Hippocampal formation (tissue), 2 donors: Measurements from ENCODE around the gene PLCH1.

ENCODE experiments used
- DNase-seq, 2 donors: peaks; one replicate each; lab custom pipeline; 2025; lab: John Stamatoyannopoulos, UW

PLCH1 gene

DNA sequence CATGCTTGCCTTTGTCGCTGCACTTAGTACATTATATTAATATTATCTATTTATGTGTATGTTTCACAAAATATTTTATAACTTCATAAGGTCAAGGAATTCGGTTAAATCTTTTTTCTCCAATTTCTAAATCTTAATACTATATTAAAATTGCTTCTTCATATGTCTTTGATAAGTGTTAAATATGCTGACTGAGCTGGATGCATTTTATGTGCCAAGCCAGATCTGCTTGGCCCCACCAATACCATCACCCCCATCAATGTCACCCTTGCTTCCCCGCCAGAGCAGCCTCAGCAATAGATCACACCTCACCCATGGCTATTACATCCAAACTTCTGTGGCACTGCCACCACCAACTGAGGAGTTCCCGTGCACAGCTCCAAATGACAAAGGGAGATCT, 287.3 kb downstream of the PLCH1 start:
- DNase-seq, result no peak

DNA sequence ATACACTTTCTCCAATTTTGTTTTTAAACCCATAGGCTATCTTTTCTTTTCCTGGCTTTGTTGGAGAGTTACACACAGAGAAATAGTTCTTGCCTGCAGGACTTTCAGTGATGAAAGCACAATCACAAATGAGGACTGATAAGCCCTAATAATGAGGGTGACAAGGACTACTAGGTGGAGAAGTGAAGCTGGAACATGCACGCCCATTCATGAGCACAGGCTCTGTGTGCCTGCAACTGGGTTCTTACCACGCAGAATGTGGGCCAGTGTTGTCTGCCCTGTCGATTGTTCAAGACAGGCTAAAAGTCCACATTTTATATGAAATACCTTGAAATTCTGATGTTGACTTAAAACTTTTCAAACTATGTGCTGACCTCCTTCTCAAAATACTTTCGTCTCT, 289.1 kb downstream of the PLCH1 start:
- no peak for DNase-seq

DNA sequence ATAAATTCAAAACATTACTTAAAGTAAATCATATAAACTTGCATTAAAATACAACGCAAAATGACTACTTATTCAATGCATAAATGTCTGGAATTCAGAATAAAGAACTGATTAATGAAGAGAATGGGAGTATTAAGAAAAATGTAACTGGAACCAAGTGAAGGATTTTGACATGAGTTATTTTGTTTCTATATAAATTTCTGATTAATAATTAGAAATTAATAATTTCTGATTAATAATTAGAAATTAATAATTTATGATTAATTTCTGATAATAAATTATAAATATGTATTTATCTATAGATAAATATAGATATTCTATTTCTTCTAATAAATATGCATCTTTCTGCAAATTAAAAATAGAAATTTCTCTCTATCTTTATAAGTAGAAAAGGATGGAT, 291.4 kb downstream of the PLCH1 start:
- DNase-seq, result no peak

DNA sequence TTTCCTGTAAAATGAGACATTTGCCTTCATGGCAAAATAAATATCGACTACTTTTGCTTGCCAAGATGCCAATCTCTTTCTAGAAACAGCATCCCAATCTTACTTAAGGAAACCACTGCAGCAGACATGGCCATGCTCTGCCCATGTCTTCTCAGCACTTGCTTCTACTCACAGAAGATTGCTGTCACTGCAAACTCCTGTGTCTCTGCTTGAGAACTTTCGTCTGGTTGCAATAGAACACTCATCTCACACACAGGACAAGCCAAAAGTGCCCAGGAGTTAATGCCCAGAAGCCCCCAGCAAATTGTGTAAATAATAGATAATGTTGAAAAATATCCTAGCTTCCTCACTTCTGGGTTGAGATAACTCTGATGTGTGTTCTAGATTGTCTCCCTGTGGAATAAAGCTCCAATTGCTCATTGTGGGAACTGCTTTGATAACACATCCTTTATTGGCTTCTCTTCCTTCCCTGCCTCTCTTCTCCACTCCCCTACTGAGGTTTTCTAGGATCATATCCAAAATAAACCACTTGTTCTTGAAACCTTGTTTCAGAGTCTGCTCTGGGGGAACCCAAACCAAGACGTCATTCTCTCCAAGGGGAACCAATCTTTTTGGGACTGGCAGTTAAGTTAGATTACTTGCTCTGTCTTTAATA, 295.1 kb downstream of the PLCH1 start:
- DNase-seq, result no peak

DNA sequence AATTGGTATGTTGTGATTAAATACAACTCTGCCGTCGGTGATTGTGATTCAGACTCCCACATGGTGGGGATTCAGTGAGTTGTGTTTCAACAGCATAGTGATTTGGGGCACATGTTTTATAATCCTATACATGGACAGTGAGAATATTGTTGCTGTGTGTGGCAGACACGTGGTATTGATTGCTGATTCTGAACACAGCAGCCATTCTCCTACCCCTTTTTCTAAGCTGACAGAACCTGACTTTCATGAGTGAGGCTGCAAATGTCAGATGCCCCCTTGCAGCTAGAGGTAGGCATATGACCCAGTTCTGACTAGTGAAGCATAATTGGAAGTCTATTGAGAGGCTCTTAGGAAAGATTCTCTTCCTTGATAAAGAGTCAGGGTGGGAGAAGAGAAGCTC, 296.3 kb downstream of the PLCH1 start:
- DNase-seq, result no peak

DNA sequence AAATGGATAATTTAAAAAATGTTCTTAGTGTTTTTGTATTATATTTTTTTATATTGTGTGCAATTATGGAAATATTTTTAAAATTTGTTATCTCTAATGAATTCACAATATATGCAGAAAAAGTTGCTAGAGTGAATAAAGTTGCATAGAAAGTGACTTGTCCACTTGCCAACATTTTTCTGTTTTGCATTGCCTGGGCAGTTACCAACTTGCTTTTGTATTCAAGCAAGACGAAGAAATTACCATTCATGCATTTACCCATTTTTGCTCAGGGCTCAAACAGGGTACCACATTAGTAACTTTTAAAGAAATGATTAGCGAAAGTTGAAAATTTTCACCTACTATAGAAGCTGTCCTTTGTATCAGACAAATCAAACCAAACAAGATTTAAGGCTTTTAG, 298.5 kb downstream of the PLCH1 start:
- no peak for DNase-seq

DNA sequence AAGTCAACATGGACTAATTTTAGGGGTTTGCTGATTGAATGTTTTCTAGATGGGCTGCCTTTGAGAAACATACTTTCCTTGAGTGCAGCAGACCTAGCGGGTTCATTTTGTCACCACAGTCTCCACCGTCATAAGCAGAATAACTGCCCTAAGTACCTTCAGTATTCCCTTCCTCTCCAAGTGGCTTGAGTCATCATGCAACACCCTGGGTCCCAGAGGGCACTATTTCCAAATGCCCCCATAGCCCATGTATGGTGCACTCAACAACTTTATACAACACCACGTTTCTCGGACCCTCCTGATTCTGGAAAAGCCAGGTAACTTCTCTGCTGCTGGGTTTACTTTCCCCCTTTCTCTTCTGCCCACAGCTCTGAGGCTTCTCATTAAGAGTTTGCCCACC, 300.1 kb downstream of the PLCH1 start:
- no peak for DNase-seq

DNA sequence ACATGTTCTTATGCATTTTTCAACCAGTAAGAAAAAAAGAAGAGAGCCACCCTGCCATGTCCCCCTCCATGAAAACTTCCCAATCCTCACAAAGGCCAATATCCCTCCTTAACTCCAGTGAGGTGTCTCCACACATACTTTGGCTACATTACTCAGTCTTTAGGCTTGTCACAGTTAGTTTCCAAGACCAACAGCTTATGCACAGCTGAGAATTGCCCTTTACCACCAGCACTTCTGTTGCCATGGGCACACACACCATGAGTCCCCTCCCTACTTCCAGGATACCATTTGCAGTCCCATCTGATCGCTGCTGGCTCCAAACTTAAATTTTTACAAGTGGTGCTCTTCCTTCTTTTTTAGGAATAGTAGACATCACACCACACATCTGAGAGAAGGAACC, 301.1 kb downstream of the PLCH1 start:
- no peak for DNase-seq

DNA sequence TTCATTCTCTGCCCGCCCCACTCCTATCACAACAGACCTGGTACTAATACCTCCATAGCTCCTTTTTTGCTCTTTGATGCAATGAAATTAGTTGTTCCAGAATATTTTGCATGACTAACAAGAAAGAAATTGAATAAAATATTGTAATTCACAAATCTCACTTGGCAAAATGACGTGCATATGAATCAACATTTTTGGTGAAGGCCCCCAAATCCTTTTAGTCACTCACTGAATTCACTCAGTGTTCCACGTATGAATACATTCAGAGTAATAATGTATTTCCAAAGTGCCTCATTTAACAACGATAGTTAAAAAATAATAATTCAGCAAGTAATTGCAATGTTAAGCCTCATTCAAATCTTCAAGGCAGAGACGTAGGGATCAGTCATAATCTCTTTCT, 302.8 kb downstream of the PLCH1 start:
- DNase-seq, result no peak

DNA sequence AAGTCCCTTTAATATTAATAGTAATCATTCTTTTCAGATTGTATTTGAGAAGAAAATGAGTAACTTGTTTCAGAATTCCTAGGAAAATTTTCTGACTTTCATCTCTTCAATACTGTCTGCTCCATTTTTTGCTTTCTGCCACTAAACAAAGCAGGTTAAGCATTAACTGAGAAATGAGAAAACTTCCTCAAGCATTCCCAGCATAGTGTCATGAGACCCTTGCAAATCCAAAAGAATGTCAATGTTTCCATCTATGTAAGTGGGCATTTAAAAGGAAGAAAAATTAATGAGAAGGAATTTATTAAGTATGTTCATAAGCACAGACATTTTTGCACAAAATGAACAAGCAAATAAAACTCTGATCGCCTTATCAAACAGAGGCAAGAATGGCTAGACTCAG, 303.4 kb downstream of the PLCH1 start:
- DNase-seq, result no peak

DNA sequence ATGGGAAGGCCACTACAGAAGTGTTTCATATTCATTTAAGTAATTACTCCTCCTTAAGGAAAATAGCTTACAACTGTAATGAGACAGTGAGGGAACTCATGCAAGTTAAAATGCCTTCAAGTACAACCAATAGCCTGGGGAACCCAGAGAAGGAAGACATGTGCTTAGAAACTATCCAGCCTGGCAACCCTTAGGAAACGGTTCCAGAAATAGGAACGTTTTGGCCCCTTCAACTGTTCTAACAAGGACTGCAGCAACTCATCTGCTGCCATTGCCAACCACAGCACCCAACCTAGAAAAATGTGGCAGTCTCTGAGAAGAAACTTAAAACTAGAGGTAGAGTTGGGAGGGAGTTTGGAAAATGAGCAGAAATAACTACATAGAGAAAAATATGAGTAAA, 303.8 kb downstream of the PLCH1 start:
- DNase-seq, result peak; percentile 2 to 30

DNA sequence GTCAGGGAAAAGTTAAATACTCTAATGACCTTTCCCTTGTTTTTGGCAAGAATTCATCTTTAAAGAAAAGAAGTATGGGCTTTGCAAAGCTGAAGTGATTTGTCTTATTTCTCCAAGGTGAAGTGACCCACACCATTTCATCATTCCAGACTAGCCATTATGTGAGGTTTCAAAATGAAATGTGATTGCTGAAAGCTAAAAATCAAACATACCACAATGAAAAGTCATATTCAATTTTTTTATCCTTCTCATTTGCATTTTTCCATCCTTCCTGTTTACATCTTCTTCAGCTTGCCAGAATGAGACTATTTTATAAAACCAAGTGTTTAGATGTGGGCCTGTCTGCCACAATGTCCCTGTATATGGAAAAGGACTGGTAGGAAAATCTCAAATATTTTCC, 309.1 kb downstream of the PLCH1 start:
- no peak for DNase-seq

DNA sequence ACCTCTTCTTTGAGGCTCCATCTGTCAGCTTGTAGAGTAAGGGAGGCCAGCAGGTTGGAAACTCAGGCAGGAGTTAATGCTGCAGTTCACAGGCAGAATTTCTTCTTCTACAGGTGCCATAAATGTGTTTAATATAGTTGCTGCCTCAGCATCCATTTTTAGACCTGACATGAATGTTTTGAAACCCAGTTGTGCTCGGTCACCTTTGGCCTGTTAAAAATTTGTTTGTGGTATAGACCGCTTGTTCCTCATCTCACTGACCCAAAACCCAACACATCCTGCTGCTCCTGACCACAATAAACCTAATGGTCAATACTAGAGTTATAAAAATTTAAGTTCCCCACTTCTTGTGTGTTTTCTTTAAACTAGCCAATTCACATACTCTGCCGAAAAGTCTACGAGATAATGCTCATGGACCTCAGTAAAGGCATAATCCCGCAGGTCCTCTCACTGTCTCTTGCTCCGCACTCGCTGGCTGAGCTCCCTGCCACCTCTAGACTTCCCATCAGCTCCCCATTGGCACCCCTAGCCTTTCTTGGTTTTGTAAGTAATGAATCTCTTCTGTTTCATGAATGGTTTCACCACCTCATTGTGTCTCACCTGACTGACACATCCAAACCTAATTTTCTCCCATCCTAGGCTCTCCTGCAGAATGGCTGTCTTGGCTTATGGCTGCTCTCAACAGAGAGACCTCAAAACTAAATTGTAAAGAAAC, 312.9 kb downstream of the PLCH1 start:
- DNase-seq, result no peak

DNA sequence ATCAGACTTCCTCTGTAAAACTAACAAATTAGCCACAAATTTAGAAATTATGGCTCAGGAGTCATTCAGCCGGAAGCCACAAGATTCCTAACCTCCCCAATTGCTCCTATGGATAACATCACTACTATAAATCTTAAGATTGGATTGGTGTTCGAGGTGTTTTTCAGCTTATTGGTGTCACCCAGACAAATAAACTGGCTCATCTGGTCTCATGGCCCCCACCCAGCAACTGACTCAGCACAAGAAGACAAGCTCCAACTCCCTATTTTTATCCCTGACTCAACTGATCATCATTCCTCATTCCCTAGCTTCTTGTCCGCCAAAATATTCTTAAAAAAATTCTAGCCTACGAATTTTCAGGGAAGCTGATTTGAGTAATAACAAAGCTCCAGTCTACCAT, 316.3 kb downstream of the PLCH1 start:
- DNase-seq, result no peak

DNA sequence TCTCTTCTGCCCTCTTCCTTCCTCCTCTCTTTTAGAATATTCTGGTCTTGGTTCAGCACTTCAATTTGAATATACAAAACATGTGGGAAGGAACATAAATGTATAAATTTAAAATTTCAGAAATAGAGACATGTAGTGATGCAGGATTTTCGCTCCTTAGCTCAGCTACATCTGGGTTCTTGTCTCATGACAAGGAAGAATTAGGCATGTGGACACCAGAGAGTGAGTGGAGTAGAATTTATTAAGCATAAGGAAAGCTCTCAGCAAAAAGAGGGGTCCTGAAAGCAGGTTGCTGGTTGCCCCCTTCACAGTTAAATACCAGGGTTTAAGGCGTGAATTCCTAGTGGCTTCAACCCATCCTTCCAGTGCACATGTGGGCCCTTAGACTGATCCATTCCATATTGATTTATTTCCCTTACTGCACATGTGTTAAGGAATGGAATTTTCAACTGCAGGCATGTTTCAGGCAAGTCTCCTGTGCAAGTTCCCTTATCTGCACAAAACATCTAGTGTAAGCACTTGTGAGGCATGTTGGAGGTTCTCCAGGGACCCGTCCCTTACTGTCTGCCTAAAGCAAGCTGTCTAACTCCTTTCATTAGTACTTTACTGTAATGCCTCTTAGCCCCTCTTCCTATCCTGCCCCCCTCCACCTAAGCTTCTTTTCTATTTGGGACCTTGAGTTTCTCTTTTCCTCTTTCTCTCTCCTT, 318.2 kb downstream of the PLCH1 start:
- no peak for DNase-seq

DNA sequence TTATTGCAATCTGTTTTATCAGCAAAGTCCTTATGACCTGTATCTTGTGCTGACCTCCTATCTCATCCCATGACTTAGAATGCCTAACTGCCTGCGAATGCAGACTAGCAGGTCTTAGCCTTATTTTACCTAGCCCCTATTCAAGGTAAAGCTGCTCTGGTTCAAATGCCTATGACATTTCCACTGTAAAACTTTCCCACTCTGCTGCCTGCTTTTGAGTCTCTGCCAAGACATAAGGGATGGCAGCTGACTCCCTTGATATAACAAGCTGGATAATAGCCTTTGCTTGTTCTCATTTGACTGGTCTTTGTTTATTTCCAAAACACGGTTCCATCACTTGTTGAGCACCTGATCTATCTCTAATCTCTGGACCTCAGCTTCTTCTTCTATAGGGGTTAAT, 319.5 kb downstream of the PLCH1 start:
- DNase-seq, result no peak

DNA sequence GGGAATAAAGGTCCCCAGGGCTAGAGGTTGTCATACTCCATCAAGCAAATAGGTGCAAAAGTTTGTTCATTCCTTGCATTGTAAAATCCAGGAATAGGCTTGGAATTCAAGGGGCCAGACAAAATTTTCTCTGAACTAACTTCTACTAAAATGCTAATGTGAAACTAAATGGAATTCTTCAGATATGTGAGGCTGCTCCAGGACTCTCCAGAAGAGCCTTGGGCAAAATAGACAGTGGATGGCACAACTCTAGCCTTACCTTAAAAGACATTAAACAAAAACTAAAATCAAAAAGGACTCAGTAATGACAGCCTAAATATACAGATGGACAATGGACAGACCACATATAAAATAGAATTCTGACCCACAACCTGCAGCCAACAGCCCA, 320.6 kb downstream of the PLCH1 start:
- DNase-seq, result no peak

DNA sequence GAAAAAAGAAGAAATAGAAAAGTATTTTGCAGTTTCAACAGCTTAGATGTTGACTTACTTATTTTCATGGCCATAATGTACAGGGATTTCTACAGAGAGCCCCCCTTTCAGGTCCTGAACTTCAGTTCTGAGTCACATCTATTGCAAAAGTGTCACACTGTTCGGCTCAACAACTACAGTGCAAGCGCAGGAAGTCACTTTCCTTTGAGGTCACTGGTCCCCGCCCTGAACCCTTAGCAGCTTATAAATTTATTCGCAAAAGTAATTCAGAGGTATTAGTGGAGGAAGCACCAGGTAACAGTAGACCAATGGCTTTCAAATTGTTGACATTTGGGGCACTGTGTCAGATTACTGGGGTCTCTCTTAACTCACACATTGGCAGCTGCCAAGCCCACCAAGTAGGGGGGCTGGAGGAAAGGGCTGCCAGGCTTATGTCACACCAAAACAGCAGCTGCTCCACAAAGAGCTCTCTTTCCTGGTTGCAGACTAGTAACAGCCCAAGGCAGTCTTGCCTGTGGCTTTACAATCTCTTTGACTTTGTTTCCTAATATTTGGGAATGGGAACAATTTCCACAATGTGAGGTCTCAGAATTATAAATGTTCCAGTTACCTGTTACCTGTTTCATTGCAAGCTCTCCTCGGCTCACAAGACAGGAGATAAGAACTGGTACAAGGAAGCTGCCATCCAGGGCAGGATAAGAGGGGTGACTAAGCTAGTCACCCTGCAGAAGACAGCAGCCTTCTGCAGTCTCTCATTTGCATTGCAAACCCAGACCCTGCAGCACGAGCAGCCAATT, 321.1 kb downstream of the PLCH1 start:
- no peak for DNase-seq

DNA sequence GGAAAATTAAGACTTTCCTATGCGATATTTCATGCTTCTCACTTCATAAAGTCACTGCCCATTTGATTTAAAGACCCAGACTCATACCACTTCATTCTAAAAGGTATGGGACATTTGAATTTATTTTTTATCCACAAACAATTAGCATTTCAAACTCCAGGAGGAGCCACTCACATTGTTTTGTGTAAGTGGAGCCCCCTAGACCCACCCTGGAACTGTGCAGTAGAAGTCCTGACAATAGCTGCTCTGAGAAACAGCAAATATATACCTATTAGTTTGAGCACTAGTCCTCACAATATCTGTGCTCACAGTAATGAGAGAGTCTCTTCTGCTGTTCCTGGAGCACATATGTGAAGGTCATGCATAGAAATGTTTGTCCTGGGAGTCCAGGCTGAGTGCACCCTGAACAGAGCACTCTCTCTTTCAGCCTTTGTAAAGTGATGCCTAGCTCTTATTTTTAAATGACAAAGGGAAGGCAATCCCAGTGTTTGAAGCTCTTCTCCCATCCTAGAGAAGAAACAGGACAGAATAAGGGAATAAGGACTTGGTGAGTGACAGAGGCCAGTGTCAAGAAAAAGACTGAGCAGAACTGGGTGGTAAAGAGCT, 323.9 kb downstream of the PLCH1 start:
- no peak for DNase-seq

DNA sequence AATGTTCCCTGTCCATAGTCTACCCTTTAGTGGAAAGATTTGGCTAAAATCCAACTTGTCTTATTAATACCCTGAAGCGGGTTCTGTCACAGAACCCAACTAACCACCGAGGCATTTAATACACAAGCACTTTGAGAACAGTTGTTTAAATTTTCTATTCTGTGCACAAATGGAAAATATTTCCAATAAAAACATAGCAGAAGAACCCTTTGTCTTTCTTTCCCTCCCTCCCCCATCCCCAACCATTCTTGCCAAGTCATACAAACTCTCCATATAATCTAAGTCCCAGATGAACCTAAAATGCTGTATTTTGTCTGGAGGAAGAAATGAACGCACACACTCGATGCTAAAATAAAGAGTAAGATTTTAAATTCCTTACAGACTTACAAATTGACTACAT, 324.5 kb downstream of the PLCH1 start:
- DNase-seq, result no peak

DNA sequence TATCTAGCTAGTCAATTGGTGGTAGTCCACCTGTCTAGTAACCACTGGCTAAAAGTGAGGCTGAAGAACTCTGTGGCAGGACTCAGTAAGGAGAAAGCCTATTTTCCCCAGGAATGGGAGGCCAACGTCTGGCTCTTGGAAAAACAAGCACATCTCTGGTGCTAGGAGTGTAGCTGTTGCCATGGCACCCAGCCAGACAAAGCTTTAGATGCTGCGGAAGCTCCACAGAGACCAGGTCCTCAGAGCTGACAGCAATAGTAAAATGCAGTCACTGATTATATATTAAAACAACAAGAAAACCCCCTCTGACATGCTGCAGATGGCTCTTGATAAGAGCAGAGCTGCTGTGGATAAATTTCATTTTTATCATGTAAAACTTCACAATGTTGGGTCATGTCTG, 326.5 kb downstream of the PLCH1 start:
- DNase-seq, result no peak

DNA sequence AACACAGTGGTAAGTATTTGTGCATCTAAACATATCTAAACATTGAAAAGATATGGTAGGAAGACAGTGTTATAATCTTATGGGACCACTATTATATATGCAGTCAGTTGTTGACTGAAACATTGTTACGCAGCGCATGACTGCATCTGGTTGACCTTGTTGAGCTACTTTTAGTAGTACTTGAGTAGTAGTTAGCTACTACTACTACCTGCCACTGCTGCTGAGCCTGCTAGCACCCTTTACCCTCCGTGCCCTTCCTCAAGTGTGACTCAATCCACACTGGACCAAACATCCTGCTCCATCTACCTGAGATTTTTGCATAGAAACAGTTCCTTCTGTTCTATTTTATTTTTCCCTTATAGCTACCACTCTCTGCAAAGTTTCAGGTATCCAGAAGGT, 327.8 kb downstream of the PLCH1 start:
- no peak for DNase-seq
